Choroid plexus epithelial cell (primary cell): ENCODE data around the gene CTIF.

Experiments used
- DNase-seq: peaks from one replicate; pipeline ENCODE4 v3.0.0-alpha.2; 2010; ENCODE audit warnings: low read depth
- H3K4me3 ChIP-seq: 2 replicates; pipeline ENCODE4 v1.5.1; 2011; ENCODE audit warnings: low read depth, mild to moderate bottlenecking, control low read depth, low read length, moderate library complexity
- TF ChIP-seq, protein P1 (sequence below): conservative IDR thresholded peaks from 2 replicates; pipeline ENCODE4 v1.5.1; 2011; ENCODE audit warnings: low read depth, mild to moderate bottlenecking, control low read depth, inconsistent platforms, low read length, moderate library complexity

CTIF gene

DNA sequence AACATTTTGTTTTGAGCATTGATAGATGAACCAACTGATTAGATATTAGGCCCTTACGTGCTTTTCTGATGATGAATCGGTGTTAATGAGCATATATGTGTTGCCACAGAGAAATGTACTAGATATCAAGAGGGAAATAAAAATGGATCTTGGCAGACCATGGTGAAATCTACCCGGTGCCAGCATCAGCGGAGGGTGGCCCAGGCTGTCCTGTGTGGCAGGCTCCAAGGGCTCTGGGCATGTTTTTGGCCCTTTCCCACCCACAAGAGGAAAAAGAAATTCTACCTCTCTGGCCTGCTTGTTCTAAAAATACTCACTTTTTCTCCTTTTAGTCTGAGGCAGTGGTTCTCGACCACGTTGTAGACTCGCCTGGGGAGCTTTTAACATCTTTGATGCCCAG lies 154.2 kb downstream of the CTIF start:
- no peak for DNase-seq
- TF ChIP-seq, protein P1, sequence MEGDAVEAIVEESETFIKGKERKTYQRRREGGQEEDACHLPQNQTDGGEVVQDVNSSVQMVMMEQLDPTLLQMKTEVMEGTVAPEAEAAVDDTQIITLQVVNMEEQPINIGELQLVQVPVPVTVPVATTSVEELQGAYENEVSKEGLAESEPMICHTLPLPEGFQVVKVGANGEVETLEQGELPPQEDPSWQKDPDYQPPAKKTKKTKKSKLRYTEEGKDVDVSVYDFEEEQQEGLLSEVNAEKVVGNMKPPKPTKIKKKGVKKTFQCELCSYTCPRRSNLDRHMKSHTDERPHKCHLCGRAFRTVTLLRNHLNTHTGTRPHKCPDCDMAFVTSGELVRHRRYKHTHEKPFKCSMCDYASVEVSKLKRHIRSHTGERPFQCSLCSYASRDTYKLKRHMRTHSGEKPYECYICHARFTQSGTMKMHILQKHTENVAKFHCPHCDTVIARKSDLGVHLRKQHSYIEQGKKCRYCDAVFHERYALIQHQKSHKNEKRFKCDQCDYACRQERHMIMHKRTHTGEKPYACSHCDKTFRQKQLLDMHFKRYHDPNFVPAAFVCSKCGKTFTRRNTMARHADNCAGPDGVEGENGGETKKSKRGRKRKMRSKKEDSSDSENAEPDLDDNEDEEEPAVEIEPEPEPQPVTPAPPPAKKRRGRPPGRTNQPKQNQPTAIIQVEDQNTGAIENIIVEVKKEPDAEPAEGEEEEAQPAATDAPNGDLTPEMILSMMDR: no peak
- no peak overlapping the region for H3K4me3 ChIP-seq

DNA sequence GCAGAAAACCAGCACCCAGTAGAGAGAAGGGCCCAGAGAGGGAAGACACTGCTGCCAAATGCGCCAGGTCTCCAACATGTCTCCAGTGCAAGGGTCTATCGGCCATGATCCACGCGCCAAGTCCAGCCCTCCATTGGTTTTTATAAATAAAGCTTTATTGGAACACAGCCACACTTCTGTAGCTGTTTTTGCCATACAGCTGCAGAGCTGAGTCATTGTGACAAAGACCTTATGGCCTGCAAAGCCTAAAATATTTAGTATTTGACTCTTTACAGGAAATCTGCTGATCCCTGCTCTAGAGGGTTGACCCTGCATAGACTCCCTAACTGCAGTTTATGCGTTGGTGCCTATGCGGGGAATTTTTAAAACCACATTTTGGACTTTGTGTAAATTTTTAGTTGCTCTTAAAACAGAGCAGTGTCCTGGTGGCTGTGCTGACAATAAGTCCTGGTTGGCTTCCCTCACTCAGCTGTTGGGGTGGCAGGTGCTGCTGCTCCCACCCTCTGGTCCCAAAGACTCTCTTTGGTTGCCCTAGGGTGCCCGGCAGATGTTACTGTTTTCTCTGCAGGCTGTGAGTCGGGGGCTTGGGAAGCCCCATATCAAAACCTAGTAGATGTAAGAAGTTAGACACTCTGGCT lies 154.9 kb downstream of the CTIF start:
- TF ChIP-seq, protein P1: no peak
- no peak overlapping the region for H3K4me3 ChIP-seq
- DNase-seq: peak; percentile 63

DNA sequence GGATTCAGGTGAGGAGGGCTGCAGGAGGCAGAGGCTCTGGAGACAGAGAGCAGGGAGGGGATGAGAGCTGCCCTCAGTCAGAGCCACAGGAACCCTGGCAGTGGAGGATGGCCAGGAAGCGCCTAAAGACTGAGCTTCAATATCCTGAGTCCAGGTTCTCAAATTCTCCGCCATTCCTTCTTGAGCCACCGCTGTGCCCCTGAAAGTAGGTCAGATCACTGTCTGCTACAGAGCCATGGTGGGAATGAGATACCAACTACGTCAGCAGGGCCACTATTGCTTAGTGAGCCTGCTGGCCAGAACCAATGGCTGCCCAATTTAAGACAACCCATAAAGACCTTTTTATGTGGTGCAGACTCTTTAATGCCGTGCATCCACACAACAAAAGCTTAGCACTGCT lies 155.5 kb downstream of the CTIF start:
- DNase-seq: no peak
- no peak overlapping the region for H3K4me3 ChIP-seq

DNA sequence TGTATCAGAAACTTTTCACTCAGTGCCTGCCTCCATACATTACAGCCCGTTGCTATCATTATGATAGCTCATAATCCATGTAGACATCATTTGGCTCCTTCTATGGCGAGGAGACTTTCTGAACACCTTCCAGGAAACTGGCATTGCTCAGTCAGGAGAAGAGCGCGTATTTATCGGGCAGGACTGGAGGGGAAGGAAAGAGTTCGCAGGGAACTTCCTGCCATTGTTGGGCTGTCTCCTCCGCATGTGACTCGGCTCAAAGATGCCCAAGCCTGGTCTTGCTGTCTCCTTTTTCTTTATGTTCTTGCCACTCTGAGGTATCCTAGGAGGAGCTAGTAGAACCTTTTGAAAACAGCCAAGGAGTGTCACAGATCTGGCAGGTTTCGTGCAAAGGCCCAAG lies 156.8 kb downstream of the CTIF start:
- DNase-seq: no peak
- TF ChIP-seq, protein P1: no peak
- H3K4me3 ChIP-seq: no peak overlapping the region

More for the DNA sequence above, 155.5 kb downstream of the CTIF start:
- TF ChIP-seq, protein P1: no peak

DNA sequence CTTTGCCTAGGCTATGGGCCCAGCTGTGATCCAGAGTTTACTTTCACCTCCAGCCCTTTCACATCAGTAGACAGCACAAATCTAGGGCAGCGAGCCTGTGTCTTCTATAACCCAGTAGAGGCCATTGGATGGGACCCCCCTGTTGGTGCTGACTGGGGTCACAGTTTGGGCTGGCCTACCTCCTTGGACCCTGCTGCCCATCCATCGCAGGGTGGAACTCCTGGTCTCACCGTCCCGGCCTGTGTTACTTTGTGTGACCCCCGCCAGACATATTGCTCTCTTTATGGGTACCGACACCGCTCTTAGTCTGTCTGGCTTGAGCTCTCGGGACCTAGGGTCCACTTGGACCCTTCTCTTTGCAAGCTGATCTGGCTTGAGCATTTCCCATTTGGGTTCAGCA lies 157.4 kb downstream of the CTIF start:
- no peak for DNase-seq
- no peak overlapping the region for H3K4me3 ChIP-seq
- TF ChIP-seq, protein P1: no peak

DNA sequence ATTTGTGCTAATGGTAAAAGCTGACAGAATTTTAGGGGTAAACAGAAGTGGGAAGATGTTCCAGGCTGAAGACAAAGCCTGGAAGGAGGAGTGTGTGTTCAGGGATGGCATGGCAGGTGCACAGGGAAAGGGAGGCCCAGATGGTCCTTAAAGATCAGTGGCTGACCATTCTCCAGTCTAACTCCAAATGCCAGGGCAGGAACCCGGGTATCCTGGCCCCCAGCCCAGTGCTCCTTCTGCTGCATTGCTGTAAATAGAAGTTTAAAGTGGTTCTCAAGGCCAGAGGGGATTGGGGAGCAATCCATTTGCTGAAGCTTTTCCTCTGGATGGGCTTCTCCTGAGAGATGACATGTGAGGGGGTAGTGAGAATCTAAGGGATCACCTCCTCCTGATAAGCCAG lies 158.6 kb downstream of the CTIF start:
- TF ChIP-seq, protein P1: no peak
- no peak for DNase-seq
- H3K4me3 ChIP-seq: no peak overlapping the region

DNA sequence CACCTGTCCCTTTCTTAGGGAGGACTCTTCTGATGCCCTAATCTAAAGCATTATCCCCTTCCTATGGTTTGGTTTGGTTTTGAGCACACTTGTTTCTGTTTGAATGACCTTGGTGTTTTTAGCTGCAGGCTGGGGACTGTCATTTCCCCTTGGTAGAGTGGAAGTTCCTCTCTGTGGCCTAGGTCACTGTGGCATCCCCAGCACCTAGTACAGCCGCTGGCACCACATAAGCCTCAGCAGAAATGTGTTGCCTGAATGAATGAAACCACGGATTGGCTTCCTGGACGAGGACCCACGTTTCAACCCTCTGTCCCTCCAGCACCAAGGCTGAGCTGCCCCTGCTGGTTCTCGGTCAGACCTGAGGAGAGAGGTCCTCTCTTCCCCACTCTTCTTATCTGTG lies 159.9 kb downstream of the CTIF start:
- TF ChIP-seq, protein P1: no peak
- no peak overlapping the region for H3K4me3 ChIP-seq
- DNase-seq: no peak
